HG03139 (cell line): ENCODE data around the gene CORO6.
"Not testable (repeated sequence)": the region's sequence is repeated elsewhere in the genome, so short reads cannot be mapped to it uniquely, and the experiment has no call there.

ENCODE experiments used
- ATAC-seq: cut with Tn5 transposase; IDR thresholded peaks from one replicate; pipeline ENCODE4 v1.9.1; 2021; ENCODE audit not compliant: unreplicated experiment

Gene CORO6

DNA sequence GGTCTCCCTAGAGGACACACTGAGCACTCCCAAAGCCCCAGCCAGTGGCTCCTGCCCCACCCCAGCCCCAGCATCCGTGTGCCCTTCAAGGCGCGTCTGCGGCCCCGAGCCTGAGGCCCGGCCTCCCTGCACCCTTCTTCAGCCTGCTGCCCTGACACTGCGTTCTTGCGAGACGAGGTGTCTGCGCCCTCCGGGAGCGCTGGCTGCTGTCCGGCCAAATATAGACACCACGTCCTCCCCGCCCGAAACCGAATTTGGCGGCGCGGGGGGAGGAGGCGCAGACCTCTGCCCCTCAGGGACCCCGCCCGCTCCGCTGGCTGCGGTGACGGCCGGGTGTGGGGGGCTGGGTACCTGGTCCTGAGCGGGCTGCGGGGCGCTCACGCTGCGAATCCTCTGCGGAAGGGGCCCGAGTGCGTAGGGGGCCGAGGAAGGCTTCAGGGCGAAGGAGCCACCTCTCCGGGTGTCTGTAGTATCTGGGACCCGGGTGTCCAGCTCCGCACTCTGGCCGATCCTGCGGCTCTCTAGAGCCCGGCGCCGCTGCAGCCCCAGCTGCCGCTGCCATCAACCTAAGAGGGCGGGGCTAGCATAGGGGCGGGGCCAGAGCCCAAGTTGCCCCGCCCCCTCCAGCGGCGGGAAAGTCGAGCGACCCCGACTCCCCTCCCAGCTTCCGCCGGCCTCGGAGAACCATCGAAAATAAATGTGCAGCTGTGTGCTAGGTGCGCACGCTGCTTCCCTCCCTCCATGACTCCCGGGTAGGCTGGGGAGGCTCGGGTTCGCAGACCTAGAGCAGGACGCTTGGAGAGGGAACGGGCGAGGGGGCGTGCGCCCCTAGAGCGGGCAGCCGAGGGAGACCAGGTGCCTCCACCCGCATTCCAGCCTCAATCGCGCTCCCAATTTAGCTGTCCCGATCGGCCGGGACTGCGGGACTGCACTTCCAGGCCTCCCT, at the start of gene CORO6:
CORO6 (minus strand) TSS at position 576 of the 946 bp plus-strand sequence. CDS start 1,491 bp downstream, outside the sequence.
- ATAC-seq, result no peak

DNA sequence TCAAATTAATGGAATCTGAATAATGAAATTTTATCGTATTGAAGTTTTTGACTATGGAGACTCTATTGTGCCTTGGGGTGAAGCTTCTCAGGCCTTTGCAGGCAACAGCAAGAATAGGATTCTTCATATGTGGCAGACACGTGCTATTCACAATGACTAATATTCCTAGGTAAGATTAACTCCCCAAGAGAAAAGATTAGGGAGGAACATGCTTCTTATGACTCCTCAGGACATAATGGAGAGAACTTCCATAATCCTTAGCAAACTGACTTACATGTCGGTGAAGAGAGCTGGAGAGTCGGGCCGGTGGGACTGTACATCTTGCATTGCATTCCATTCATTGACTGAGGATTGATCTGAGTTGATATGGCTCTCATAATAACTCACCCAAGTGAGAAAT, 48.9 kb upstream of the CORO6 start:
- ATAC-seq, result no peak

GRCh38 chr17:29669266-29669665, 46.6 kb upstream of the CORO6 start:
- ATAC-seq, result no peak

GRCh38 chr17:29667969-29668368, 45.3 kb upstream of the CORO6 start:
- no peak for ATAC-seq

DNA sequence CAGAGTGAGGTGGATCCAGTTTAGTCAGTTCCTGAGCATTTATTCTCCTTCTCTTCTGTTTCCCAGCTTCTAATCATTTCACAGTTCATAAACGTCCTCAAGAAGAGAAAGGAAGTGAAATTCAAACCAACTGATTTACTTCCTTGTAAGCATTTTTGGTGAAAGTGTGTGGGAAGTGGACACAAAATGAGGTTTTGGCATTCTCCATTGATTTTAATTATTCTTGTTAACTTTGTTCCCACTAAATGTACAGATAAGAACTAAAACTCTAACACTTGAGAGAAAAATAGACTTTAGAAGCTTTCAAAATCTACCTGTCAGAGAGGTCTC, 42.7 kb upstream of the CORO6 start:
- no peak for ATAC-seq

- ATAC-seq, result no peak
Measured at GRCh38 chr17:29664743-29665480, 42.2 kb upstream of the CORO6 start.

DNA sequence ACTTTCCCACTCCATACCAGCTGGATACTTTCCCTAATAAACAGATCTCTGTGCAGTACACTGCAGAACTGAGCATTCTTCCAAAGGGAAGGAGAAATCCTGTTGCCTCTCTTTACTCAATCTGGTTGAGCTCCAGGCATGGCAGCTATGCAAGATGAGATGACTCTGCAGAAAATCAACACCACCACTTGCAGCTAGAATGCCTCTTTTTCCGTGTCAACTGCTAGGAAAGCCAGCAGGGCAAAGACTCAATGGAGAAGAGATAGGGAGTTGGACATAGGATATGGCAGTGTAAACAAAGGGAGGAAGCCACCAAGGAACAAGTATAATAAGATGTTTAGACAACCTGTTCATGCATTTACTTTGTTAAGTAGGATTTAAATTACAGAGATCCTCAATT, 40.4 kb upstream of the CORO6 start:
- no peak for ATAC-seq

- ATAC-seq, result no peak
Measured at GRCh38 chr17:29661213-29661612, 38.5 kb upstream of the CORO6 start.

DNA sequence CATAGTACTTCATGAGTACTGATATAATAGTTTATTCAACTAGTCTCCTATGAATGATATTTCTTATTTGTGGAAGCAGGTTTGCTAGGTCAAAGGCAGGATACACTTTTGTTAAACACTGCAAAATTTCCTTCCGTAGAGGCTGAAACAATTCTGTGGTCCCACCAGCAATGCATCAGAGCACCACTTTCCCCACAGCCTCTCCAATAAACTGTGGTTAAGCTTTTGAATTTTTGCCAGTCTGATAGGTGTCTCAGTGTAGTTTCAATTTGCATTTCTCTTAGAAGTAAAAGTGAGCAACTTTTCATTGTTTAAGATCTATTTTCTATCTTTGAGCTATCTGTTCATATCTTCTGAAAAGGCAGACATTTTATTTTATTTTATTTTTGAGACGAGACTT, 36.4 kb upstream of the CORO6 start:
- no peak for ATAC-seq

GRCh38 chr17:29655323-29655722, 32.6 kb upstream of the CORO6 start:
- no peak for ATAC-seq

- no peak for ATAC-seq
Measured at GRCh38 chr17:29653995-29654714, 31.4 kb upstream of the CORO6 start.

- no peak for ATAC-seq
Measured at GRCh38 chr17:29652976-29653375, 30.3 kb upstream of the CORO6 start.

DNA sequence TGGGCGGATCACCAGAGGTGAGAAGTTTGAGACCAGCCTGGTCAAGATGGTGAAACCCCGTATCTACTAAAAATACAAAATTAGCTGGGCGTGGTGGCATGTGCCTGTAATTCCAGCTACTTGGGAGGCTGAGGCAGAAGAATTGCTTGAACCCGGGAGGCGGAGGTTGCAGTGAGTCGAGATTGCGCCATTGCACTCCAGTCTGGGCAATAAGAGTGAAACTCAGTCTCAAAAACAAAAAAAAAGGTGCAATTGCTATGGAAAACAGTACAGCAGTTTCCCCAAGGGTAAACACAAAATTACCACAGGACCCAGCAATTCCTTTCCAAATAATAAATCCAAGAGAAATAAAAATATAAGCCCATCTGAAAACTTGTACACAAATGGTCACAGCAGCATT, 29.2 kb upstream of the CORO6 start:
- ATAC-seq, result not testable (repeated sequence)

DNA sequence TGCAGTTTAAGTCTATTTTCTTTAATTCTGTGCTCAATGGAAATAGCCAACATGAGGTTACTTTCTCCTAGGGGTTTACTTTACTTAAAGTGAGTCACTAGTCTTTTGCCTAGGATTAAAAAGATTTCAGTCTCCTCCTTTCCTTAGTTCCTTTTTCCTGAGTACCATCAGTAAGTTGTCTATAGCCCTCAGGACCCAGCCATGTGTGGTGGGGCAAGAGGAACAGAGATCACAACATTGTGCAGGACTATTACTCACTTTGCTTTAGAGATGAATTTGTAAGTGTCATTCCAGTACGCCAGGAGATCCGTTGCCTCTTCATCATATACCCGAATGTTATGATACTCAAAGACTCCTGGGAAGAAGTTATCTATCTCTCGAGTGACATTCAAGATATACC, 27.7 kb upstream of the CORO6 start:
- ATAC-seq, result no peak

GRCh38 chr17:29649359-29649758, 26.6 kb upstream of the CORO6 start:
- ATAC-seq, result no peak

- ATAC-seq, result no peak
Measured at GRCh38 chr17:29648005-29648404, 25.3 kb upstream of the CORO6 start.

DNA sequence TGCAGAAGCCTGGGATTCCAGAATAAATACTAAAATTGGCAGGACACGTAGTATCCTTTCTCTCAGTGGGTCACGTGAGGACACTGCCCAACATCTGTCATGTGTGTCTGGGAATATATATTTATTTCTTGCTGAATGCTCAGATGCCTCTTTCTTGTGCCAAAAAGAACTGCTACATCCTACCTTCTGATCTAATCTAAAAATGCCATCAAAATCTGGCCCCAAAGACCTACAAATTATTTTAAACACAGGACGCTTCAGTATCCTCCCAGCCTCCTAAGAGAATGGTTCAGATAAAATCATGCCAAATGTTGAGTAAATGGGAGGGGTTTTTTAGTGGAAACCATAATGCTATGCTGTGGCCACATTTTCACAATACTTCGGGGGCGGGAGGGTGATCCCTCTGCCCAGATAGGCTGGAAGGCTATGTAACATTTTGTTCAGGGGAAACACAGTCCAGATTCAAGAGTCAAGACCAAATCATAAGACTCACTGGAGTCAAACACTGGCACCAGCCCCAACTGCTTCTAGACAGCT, 22.9 kb upstream of the CORO6 start:
- ATAC-seq, result no peak

DNA sequence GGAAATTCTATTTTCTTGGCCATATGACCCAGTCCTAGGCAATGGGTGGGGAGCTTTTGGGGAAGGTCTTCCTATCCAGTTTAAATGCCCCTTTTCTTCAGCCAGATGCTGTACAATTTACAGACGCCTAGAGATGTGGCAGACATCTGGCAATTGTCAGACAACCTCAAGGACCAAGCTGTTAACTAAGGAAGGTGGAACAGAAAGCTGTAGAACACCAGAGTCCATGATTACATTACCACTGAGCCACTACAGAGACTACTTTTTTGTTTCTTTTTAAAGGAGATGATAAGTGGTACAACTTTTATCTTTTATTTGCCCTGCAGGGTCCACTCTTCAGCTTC, 21.1 kb upstream of the CORO6 start:
- no peak for ATAC-seq

DNA sequence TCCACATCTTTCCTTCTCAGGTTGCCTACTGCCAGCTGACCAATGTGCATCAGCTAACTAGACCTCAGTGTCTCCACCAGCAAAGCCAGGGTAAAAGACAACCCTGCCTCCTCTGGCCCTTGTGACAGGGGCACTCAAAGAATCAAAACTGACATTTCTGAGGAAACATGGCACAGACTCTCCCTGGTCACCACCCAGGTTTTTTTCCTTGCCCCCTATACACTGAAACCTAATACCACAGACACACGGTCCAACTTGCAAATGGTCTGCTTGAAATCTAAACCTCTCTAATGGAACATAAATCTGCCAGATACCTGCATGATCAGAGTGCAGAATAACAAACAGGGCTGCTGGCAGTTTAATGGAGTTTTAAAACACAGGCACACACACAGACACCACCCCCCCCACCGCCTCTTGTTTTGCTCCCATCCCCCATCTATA, 19.5 kb upstream of the CORO6 start:
- no peak for ATAC-seq

DNA sequence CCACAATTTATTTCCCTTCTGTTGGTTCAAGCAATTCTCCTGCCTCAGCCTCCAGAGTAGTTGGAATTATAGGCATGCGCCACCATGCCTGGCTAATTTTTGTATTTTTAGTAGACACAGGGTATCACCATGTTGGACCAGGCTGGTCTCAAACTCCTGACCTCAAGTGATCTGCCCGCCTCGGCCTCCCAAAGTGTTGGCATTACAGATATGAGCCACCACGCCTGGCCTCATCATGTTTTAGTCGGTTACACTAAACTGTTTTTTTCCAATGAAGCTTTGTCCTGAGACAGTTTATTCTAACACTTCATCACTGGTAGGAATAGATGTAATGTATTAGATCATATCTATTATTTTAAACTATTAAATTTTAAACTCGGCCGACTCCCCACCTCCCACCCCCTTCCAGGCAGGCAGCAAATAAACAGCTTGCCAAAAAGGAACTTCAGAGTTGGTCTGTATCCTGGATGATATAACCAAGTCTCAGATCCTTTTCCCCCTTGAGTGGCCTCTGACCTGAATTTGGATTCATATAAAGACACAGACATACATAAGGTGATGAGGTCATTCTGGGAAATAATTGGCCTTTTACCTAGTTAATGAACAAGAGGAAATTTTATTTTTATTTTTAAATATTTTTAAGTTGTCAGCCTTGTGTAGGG, 18.4 kb upstream of the CORO6 start:
- no peak for ATAC-seq

GRCh38 chr17:29640413-29640812, 17.7 kb upstream of the CORO6 start:
- ATAC-seq, result no peak
